Measurements from ENCODE around the gene BCL2L15.
"Not testable (repeated sequence)": the region's sequence is repeated elsewhere in the genome, so short reads cannot be mapped to it uniquely, and the experiment has no call there.

Gene BCL2L15

DNA sequence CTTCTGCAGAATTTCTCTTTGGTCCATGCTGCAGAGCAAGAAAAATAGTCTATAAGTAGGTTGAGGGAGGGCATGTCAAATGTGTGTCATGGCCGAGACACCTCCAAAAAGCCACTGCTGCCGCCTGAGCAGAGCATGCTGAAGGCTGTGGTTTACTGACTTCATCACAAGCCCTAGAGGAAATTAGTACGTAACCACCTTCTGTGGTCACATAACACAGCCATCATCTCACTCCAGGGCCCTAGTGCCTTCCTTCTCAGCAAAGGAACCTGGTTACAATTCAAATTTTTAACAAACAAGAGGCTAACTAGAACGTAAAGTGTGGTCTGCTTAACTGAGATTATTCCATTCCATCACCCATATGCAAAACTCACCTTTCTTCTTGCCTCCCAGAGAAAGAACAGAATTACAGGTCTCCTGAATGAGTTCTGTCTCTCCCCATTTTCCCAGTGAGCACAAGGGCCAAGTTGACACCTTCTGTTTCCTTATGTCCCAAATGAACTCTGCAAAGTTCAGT is 15.7 kb downstream of the BCL2L15 start, which contains the start of gene PTPN22:
Gene PTPN22, minus strand, starts transcription at position 116 of the 517 bp plus-strand sequence.
- DNase-seq (ENCODE audit: low read depth in 2 of 2): peak; percentile 49 to 54

GRCh38 chr1:113870778-113871177 is 16.6 kb downstream of the BCL2L15 start:
- DNase-seq (ENCODE audit: low read depth in 2 of 2): no peak

DNA sequence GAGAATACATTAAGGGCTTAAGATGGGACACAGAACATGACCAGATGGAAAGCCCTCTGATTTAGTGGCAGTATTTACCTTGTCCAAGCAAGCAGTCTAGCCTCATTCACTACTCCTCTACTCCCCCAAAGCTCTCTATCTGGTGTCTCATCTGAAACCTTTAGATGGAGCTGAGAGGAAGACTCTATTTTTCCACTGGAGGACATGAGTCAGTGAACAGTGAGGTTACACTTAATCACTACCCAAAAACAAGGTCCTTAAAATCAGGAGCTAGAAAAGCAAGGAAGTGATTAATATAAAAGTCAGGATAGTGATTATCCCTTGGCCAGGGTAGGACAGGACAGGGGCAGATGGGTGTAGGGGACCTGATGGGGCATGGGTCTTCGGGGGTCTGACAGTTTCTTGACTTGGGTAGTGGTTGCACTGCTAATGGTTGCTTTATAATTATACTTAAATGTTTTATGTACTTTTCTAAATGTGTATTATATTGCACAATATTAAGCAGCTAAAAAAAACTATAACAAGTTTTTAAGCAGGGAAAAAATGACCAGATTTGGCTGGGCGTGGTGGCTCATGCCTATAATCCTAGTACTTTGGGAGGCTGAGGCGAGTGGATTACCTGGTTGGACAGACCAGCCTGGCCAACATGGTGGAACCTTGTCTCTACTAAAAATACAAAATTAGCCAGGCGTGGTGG is 18.8 kb downstream of the BCL2L15 start:
- no peak for DNase-seq (ENCODE audit: low read depth in 2 of 2)

DNA sequence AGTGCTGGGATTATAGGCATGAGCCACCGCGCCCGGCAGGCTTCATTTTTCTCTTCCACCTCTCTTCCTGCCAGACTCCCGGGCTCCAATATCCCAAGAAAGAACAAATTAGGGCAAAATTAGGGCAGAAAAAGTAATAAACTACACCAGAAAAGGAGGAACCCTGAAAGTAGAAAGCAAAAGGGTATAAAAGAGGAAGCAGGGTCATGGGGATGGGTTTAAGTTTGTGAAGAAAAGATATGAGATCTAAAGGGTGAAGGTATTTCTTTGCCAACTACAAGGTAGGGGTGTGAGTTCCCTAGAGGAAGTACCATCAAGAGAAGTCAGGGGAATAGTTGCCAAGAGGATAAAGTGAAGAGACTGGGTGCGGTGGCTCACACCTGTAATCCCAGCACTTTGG is 25.7 kb downstream of the BCL2L15 start:
- DNase-seq (ENCODE audit: low read depth in 2 of 2): no peak

DNA sequence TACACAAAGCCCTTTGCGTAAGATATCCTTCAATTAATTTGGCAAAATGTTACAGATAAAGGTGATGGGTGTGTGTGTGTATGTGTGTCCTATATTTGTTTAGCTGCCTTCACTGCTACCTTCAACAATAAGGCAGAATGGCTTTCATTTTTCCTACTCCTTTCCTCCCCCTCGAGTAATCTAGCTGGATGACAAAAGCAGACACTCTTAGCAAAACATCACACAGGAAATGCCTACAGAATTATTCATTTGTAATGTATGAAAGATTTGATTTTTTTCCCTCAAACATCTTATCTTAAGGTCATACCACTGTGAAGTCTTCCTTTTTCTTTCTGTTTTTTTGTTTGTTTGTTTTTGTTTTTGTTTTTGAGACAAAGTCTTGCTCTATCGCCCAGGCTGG is 26.5 kb downstream of the BCL2L15 start:
- no peak for DNase-seq (ENCODE audit: low read depth in 2 of 2)

GRCh38 chr1:113859478-113860175 is 27.8 kb downstream of the BCL2L15 start:
- DNase-seq (ENCODE audit: low read depth in 2 of 2): no peak

DNA sequence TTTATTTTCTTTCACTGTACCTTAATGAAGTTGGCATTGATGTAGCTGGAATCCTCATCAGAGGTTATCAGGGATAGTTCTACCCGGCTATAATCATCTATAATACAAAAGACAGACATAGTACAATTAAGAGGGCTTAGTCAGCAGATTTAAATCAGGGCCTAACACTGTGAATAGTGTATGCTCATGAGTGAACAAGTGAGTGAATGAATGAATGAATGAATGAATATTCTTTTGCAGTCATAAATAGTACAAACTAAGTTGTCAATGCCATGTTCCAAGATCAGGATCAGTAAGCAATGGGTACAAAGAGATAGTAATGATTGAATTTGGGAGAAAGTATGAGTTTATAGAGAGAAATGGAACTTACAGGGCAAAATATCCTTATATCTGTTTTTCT is 28.4 kb downstream of the BCL2L15 start:
- DNase-seq (ENCODE audit: low read depth in 2 of 2): no peak

DNA sequence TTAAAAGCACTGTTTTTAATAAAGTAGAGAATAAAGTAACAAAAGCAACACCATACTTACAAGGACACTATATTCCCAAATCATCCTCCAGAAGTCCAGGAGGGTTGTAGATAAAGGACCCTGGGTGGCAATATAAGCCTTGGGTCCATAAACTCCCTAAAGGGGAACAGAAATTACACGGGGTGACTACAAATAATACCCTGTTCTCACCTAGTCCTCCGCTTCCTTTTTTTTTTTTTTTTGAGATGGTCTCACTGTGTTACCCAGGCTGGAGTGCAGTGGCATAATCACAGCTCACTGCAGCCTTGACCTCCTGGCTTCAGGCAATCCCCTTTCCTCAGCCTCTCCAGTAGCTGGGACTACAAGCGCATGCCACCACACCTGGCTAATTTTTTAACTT is 29.0 kb downstream of the BCL2L15 start:
- no peak for DNase-seq (ENCODE audit: low read depth in 2 of 2)

GRCh38 chr1:113857776-113858175 is 29.6 kb downstream of the BCL2L15 start:
- no peak for DNase-seq (ENCODE audit: low read depth in 2 of 2)

DNA sequence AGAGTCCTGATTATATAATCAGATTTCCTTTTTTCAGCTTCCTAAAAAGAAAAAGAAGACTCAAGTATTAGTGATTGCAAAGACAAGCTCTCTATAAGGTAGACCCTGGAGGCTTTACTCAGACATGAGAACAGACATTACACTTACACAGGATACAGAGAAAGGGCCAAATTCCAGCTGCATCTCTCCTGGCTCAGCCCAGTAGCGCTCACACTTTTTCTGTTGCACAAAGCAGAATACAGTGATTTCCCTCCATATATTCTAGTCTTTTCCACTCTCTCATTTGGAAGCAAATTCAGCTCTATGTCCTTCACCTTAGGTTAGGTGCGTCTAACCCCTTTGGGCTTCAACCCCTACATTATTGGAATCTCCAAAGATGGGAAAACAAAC is 31.0 kb downstream of the BCL2L15 start:
- no peak for DNase-seq (ENCODE audit: low read depth in 2 of 2)

- no peak for DNase-seq (ENCODE audit: low read depth in 2 of 2)
Measured at GRCh38 chr1:113855630-113856400, 31.6 kb downstream of the BCL2L15 start.

DNA sequence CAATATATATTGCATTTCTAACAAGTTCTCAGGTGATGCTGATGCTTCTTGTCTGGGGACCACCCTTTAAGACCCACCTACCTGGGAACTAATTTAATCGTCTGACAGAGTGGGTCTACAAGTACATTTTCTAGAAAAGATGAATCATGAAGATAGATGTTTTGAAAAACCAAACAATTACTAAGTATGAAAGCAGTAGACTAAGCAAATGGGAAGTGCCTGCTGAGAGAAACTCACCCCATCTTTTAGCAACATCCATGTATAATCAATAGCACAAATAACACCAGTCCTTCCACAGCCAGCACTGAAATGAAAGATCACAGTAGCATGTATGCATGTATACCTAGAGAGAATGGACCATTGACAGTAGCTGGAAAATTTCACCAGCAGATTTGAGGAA is 33.1 kb downstream of the BCL2L15 start:
- DNase-seq (ENCODE audit: low read depth in 2 of 2): no peak

GRCh38 chr1:113852694-113853093 is 34.7 kb downstream of the BCL2L15 start:
- DNase-seq (ENCODE audit: low read depth in 2 of 2): not testable (repeated sequence)

DNA sequence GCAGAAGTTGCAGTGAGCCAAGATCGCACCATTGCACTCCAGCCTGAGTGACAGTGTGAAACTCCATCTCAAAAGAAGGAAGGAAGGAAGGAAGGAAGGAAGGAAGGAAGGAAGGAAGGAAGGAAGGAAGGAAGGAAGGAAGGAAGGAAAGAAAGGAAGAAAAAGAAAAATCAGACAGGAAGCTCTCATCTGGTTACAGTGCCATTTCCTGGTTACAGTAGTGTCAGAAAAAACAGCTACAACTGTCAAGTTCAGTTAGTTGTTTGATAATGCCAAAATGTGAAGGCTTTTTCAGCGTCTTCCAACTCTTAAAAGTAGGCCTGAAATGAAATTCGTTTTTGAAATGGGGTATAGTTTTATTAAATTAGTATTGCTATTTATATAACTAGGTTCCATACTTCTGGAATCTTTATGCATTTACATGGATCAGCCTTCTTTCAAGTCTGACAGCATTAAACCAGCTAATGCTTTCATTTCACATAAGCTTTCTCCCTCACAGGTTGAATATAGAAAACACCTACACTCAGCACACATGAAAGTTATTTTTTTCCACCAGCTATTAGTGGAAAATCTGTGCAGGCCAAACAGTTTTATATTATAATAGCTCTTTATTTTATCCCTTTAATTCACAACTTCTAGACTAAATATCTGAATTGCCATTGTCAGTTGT is 37.1 kb downstream of the BCL2L15 start:
- DNase-seq (ENCODE audit: low read depth in 2 of 2): no peak

DNA sequence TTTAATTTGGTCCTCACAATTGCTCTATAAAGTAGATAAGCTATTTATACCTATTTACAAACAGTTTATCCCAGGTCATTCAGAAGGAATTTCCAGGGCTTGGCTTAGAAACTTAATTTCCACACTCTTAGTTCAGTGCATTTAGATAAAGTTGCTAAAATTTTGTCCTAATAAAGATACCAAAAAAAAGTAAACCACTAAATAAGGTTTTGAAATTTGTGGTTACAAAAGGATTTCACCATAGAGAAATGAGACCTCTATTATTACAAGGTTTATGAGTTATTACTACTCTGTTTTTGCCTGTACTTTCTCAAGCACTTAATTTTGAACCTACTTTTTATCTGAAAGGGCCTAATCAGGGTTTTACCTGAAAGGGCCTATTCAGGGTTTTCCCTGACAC is 38.3 kb downstream of the BCL2L15 start:
- DNase-seq (ENCODE audit: low read depth in 2 of 2): no peak

DNA sequence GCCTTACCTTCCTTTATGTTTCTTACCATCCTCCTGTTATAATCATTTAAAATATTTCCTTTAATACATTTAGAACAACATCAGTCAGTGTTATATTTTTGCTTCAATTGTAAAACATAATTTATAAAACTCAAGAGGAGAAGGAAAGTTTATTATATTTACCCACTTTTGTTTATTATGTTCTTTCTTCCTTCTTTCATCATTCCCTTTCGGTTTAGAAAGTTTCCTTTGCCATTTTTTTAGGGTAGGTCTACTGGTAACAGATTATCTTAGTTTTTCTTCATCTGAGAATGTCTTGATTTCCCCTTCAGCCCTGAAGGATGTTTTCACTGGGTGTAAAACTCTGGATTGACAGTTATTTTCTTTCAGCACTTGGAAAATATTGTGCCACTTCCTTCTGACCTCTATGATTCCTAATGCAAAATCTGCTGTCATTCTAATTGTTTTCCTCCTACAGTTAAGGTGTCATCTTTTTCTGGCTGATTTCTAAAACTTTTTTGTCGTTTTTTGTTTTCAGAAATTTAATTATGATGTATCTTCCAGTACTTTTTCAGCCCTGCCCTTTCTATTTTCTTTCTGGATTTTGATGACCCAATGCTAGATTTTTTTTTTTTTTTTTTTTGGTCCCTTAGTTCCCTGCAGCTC is 40.9 kb downstream of the BCL2L15 start:
- no peak for DNase-seq (ENCODE audit: low read depth in 2 of 2)

DNA sequence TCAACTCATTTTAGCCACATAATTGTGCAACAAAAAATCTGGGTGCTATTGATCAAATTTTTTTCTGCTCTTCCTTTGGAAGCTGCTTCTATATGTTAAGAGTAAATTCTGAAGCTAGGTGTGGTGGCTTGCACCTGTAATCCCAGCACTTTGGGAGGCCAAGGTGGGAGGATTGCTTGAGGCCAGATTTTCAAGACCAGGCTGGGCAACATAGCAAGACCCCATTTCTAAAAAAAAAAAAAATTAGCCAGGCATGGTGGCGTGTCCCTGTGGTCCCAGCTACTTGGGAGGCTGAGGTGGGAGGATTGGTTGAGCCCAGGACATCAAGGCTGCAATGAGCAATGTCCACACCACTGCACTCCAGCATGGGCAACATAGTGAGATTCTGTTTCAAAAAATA is 50.8 kb downstream of the BCL2L15 start:
- DNase-seq (ENCODE audit: low read depth in 2 of 2): no peak

- no peak for DNase-seq (ENCODE audit: low read depth in 2 of 2)
Measured at GRCh38 chr1:113835686-113836290, 51.6 kb downstream of the BCL2L15 start.

DNA sequence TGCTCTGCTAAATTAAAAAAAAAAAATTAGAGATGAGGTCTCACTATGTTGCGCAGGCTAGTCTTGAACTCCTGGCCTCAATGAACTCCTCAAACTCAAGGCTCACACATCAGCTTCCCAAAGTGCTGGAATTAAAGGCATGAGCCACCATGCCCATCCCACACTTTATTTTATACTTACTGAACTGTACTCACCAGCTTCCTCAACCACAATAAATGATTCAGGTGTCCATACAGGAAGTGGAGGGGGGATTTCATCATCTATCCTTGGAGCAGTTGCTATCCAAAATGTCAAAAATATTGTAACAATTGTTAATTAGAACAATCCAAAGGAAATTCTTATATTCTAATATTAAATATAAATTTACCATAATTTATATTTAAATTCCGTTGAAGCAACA is 52.7 kb downstream of the BCL2L15 start:
- DNase-seq (ENCODE audit: low read depth in 2 of 2): no peak

Data from stimulated activated CD8-positive, alpha-beta memory T cell treated with anti-CD3 and anti-CD28 coated beads, Interleukin-7, amount 100 ng/mL, for 1 hour (primary cell).